Retina (tissue), 1 donor: ENCODE data around the gene SERPINB13.
"Not testable (repeated sequence)": the region's sequence is repeated elsewhere in the genome, so short reads cannot be mapped to it uniquely, and the experiment has no call there.

Source experiments
- DNase-seq: peaks from one replicate; pipeline ENCODE4 v3.0.0-alpha.2; 2016

SERPINB13 gene

DNA sequence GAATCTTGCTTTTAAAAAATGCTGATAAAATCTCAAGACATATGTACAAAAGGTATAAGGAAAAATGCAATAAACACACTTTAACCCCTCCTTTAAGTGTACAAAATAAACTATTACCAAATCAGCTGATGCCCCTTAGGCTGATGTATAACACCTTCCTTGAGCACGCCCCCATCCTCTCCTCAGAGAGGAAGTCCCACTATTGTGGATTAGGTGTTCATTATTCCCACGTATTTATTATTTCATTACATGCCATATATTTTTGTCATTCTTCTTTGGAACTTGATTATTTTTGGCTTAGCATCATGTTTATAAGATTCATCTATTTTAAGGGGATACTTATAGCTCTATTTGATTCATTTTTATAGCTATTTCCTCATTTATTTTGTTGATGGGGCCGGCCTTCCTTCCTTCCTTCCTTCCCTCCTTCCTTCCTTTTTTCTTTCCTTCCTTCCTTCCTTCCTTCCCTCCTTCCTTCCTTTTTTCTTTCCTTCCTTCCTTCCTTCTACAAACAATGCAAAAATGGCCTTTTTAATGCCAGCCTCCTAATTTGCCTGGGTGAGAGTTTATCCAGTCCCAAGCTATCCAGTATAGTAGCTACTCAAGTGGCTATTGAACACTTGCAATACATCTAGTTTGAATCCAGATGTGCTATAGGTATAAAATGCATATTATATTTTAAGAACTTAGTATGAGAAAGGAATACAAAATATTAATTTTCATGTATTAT, 4.0 kb downstream of the SERPINB13 start:
- DNase-seq, result no peak

DNA sequence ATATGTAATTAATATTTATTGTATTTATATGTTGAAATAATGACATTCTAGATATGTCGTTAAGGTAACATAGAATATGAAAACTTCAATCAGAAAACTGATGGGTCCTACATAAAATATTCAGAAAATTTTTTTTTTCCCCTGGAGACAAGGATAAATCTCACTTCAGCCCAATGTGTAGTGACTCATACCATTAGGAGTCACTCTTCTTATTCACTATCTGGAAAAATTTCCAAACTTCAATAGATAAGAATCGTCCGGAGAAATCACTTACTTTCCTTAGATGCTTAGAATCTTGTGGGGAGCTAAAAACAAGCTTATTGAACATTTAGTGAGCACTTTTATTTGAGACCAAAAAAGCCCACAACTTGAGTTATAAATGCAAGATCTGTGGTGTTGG, 4.6 kb downstream of the SERPINB13 start:
- no peak for DNase-seq

DNA sequence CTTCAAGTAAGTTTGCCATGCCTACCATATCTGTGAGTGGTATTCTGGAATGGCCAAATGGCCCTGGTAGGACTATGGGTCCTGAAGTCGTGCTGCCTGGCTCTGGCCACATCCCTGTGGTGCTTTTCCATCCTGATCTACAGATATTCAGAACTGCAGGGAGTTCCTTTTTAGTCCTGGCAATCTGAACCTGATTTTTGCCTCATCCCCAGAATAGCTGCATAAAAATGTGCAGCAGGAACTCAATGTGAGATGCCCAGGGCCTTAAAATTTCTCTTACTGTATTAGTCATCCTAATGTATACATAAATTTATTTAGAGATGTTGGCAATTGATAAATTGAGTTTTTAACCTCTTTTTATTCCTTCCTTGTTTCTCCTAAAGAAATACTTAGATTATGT, 5.3 kb downstream of the SERPINB13 start:
- DNase-seq, result no peak

DNA sequence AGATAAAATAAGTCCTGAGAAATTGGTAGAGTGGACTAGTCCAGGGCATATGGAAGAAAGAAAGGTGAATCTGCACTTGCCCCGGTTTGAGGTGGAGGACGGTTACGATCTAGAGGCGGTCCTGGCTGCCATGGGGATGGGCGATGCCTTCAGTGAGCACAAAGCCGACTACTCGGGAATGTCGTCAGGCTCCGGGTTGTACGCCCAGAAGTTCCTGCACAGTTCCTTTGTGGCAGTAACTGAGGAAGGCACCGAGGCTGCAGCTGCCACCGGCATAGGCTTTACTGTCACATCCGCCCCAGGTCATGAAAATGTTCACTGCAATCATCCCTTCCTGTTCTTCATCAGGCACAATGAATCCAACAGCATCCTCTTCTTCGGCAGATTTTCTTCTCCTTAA, 9.8 kb downstream of the SERPINB13 start:
- no peak for DNase-seq

DNA sequence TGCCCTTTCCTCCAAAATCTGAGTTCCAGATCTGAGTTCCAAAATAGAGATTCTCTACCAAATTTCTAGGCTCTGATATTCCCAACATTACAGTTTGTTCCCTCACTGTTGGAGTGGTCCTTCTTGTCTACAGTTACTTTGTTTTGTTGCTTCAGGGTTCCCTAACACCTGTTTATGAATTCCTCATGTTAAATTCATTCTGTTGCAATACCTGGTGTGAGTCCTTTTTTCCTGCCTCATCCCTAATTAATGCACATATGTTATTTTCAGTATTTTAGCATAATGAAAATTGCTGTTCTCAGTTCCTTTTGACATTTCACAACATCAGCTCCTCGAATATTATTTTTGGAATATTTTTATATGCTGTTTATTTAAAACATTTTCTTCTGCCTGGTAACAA, 16.2 kb downstream of the SERPINB13 start:
- DNase-seq, result no peak

DNA sequence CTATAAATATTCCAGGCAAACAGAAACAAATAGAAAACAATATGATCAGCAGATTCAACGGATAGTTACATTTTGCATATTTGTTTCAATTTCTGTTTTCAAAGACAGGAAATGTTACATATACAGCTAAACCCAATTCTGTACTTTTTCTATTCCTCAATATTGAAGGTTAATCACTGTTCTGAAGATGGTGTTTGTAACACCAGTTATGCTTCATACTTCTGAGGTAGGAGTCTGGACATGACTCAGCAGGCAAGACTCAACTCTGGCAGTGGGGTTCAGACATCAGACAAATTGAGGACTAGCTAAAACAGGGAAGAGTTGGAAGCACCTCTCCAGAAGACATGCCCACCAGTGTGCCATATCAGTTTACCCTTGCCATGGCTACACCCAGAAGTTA, 16.6 kb downstream of the SERPINB13 start:
- no peak for DNase-seq

DNA sequence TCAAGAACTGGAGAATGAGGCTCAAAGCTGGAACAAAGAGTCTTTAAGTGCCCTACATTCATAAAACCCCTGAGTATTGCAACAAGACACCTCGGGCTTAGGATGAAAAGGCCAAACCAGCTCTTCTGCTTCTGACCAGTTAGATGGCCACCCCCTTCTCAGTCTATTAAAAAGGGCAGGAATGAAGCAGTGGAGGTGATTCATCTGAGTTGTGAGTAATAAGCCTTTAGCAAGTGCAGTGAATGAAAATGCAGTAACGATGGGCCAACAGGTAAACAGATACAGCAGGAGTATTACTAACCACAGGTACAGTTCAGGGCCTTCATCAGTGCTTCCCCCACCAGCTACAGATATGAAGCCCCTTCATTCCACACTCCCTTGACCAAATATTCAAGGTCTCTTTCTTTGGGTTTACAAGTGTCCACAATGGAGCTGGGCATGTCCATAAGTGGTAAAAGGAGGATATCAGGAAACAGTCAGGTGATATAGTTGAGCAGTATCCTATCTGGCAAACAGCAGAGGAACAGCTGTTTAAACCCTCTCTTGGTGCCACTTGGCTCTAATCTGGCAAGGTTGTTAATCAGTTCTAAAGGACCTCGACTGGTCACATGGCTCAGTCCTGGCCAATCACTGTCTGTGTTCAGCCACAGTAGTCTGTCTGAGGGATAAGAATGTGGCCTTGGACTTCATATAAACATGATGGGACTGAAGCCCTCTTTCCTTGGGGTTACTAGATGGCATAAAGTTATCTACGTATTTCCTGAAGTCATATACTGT, 17.8 kb downstream of the SERPINB13 start:
- no peak for DNase-seq

DNA sequence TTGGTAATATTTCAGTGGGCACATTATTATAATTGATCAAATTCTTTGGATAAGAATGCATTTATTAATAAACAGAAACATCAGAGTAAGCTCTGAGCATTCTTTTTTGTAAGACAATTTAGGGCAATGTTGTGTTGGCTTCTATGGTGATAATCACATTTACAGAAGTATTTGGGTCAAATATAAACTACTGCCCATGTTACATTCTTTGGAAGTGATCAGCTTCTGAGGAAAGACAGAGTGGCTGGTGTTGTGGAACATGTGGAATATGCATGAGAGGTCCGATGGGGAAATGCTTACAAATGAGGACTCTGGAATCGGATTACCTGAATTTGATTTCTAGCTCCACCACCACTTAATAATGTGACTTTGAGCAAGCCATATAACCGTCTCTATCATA, 19.4 kb downstream of the SERPINB13 start:
- DNase-seq, result no peak

DNA sequence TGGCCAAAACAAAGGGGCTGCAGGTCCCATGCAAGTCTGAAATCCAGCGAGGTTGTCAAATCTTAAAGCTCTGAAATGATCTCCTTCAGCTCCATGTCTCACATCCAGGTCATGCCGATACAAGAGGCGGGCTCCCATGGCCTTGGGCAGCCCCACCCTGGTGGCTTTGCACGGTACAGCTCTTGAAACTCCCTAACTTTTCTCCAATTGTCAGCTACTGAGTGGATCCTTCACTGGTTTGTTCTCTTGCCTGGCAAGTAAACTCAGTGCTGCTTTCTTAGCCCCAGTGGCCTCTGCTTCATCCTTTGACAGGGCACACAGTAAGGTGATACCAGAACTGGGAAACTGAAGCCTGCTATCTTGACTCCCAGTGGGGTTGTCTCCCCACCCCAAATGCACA, 26.3 kb downstream of the SERPINB13 start:
- DNase-seq, result no peak

DNA sequence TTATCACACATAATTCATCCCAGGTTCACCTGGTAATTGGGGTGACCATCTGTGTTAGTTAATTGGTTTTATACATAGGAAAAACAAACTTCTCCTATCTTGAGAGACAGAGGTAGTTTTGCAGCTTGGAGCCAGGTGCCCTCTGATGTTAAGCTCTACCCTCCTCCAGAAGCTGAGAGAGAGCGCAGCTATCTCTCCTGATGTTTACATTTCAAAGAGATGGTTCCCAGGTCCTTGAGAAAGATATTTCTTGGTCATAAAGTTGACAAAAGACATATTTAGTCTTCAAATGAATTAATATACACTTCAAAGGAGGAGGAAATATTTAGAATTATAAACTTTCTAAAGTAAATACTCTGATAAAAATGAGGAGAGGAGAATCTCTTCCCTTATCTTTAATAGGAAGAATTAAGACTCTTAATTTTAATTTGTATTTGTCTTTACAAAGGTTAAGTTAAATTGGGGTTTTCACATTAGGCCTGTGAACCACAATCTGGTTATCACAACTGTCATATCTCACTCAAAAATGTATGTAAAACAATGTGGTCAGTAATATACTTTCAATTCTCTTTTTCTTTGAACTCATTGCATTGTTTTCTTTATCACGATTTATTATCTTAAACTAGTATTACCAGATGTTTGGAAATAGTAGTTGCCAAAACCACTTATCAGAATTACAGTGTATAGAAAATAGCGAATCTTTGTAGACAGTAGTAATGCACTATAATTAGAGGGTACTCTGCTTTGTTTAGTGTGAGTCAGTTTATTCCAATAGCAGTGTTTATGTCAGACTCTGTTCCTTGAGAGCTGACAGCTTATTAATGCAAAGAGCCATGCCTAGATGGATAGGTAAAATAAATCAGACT, 30.1 kb downstream of the SERPINB13 start:
- no peak for DNase-seq

DNA sequence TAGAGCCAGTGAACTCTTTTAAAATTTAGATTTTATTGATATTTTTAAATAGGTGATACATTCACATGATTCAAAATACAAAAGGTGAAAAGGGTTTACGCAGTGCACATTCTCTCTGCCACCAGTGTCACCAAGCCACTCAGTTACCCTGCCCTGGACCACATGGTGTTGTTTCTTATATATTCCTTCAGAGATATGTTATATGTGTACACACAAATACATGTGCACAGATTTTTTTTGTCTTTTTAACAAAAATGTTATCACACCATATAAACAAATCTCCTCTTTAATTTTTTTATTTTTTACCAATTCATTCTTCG, 30.7 kb downstream of the SERPINB13 start:
- no peak for DNase-seq

DNA sequence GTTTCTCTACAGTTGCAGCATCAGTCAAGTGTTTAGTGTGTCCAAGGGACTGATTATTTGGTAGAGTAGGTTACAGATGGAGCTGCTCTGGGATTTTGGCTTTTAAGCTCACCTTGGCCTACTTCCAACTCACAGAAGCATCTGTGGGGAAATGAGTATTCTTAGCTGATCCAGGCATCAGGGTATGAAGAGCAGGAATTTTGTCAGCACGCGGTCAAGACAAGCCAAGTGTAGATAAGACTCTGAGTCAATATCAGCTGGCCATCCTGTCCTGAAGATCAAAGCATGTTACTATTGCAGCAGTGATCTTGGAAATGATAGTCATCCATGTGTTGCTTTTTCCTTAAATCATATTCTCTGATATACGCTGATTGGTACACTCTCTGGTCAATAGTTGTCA, 32.5 kb downstream of the SERPINB13 start:
- DNase-seq, result no peak

DNA sequence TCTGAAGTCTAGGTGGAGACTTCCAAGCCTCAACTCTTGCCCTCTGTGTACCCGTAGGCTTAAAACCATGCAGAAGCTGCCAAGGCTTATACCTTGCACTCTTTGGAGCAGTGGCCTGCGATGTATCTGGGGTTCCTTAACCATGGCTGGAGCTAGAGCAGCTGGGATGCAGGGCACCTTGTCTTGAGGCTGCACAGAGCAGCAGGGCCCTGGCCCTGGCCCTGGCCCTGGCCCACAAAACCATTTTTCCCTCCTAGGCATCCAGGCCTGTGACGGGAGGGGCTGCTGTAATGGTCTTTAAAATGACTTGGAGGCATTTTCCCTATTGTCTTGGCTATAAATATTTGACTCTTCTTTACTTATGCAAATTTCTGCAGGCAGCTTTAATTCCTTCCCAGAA, 37.7 kb downstream of the SERPINB13 start:
- no peak for DNase-seq

DNA sequence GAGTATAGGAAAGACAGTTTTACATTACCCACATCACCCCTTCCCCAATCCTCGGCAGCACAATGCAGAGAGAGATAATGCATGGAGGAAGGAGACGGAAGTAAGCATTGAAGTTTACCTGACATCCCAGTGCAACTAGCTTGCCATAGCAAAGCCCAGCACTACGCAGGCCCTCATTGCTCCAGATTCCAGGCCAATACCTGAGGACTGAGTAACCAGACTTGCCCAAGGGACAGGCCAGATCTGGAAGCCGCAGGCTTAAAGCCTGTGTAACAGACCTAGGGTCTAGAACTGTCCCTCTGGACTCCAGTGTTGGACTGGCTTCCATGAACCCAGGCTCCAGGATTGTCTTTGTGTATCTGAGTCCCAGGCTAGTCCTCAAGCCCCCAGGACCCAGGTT, 39.3 kb downstream of the SERPINB13 start:
- no peak for DNase-seq

DNA sequence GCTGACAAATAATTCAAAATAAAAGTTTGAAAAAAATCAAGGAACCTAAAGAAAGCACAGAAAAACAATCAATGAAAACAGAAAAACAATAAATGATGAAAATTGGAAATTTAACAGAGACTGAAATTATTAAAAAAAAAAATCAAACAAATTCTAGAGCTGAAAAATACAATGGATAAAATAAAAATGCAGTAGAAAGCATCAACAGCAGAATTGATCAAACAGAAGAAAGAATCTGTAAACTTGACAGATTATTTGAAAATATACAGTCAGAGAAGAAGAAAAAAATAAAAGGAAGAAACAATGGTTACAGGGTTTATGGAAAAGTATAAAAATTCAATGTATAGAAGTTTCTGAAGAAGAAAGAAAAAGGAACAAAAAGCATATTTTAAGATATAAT, 40.7 kb downstream of the SERPINB13 start:
- DNase-seq, result no peak

DNA sequence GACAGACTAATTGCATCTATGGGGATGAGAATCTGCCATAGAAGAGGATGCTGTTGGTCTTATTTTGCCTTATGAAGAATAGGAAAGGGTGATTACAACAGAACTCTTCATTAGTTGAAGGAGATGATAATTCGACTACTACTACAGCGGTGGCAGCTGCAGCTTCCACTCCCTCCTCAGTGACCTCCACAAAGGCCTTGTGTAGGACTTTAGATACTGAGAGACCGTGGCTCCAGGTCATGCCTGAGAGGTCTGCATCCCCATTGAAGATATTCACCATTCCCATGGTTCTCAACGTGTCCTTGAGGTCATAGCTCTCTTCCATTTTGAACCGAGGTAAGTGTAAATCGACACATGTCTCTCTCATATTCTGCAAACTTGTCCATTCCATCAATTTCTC, 50.6 kb downstream of the SERPINB13 start:
- DNase-seq, result no peak

DNA sequence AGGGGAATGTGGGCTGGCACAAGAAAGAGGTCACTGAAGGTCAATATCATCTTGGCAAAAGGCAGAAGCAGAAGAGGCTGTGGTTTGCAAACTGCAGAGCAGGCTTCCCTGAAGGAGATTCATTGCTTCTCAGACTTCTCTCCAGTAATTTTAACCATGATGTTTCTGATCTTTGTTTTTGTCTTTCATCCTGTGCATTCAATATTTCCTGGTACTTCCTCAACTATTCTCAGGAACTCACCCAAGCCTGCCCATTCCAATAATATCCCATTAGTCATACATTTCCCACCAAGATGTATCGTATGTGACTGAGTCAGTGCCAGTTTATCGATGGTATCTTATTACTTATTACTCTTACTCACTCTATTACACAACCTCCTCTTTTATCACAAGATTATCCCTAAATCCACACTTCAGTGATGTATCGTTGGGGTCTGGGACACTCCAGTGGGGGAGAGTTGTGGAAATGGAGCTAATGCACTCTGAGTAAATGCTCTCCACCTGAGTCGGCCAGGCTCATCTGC, 54.1 kb downstream of the SERPINB13 start:
- not testable (repeated sequence) for DNase-seq

DNA sequence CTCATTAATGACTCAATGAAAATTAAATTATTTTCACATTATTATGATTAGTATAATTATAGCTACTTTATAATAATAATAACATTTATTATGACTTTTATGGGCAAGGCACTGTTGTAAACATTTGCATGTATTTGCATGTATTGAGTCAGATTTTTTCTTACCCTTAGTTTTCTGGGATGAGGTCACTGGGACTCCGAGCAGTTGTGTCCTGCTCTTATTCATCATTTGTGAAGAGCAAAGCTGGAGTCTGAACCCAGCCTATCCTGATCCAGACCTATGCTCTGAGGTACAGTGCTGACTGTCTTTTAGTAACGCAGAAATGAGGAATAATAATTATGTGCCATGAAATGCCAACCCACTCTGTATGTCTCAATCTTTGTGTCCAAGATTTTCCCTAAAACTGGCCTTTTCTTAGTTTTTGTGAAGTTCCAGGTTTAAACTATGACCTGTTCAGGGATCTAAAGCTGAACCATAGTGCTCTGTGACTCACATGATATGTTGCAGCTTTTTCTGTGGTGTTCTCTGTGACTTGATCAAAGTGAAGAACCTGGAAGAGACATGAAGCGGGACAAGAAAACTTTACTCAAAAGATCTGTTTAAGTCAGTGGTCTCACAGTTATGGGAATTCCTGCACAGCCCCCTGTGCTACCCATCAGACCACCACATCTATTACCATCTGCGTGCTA, 55.7 kb downstream of the SERPINB13 start:
- DNase-seq, result not testable (repeated sequence)

DNA sequence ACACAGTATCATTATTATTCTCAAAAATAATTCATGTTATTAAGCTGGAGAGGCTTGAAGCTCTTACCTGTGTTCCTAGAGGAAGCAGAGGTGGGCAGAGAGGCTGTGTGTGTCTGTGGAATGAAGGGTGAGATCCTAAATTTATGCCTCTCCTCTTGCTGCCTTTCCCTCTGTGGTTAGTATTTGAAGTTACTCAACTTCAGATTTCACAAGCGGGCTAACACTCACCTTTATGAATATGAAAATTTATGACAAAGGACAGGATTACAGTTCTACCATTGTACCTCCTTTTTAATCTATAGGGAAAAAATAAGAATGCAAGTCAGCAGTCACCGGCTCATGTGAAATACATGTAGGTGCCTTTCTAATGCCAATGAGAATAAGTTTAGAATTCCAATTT, 57.0 kb downstream of the SERPINB13 start, which contains the start of gene SERPINB4:
Gene SERPINB4, minus strand, starts transcription at position 115 of the 400 bp plus-strand sequence. CDS start 679 bp downstream, outside the sequence.
- not testable (repeated sequence) for DNase-seq

DNA sequence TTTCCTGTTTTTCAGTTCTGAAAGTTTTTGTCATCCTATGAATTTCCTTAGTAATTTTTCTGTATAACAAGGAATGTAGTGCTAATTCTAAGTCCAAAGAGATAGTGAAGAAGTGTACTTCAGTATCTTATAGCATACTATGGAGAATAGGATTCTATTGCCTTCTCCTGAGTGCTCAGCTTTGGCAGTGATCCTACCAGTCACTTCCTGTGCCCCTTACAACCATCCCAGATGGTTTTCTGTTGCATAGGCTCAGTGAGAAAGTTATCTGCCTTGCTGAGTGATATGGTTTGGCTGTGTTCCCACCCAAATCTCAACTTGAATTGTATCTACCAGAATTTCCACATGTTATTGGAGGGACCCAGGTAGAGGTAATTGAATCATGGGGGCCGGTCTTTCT, 57.6 kb downstream of the SERPINB13 start:
- DNase-seq, result not testable (repeated sequence)

DNA sequence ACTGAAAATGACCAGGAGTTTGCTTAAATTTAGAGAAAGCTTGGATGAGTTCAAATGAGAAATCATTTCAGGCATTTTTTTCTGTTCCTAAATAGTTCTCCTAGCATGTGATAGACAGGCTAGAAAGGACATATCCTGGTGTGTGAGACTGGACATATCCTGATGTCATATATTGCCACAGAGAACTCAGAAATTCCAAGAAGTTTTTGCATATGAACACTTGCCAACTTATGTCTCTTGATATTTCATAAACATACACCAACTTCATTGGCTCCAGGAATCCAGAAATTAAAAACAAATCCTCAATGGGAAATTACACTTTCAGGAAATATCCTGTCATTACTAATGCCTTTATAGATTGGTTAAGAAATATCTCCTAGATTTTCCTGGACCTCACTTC, 59.8 kb downstream of the SERPINB13 start:
- no peak for DNase-seq

DNA sequence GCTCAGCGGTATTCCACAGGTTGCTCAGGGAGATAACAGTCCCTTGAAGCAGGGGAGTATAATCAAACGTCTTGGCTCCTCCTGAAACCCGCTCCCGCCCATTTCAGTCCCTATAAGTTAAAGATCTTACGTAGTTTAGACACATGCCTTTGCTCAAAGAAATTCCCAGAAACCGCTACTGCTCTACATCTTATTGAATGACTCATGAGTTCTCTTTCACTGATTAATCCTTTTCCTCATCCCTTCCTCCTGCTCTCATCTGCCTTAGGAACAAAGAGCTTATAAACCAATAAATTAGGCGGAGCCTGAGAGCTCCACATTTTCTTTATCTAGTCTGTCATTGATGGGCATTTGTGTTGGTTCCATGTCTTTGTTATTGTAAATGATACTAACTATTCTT, 61.1 kb downstream of the SERPINB13 start:
- no peak for DNase-seq
